Fibroblast of pulmonary artery (primary cell): ENCODE data around the gene CLN5.

Source experiments
- DNase-seq: peaks from one replicate; pipeline ENCODE4 v3.0.0-alpha.2; 2010; ENCODE audit warnings: low read depth
- H3K4me3 ChIP-seq: replicated peaks from 2 replicates; pipeline ENCODE4 v1.5.1; 2011; ENCODE audit warnings: low read depth, mild to moderate bottlenecking, control low read depth, low read length, moderate library complexity
- TF ChIP-seq, protein P1 (sequence below): IDR thresholded peaks from 2 replicates; pipeline ENCODE4 v1.5.1; 2011; ENCODE audit warnings: mild to moderate bottlenecking, control low read depth, low read length, inconsistent platforms; ENCODE audit errors: missing control alignments

Gene CLN5

DNA sequence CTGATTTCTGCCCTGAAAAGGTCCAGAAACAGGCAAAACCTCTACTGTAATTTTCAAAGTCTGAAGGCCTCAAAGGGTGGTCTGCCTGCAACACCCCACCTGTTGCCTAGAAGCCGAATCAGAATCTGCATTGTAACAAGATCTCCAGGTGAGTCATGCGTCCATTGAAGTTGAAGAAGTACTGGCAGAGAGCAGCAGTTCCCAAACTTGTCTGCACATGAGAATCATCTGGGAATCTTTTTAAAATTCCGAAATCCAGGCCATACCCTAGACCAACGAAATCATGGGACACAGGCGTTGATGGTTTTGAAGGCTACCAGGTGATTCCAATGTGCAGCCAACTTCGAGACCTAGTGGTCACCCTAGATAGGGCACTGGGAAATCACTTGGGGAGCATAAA, 16.0 kb upstream of the CLN5 start:
- DNase-seq: no peak
- no peak overlapping the region for H3K4me3 ChIP-seq
- TF ChIP-seq, protein P1, sequence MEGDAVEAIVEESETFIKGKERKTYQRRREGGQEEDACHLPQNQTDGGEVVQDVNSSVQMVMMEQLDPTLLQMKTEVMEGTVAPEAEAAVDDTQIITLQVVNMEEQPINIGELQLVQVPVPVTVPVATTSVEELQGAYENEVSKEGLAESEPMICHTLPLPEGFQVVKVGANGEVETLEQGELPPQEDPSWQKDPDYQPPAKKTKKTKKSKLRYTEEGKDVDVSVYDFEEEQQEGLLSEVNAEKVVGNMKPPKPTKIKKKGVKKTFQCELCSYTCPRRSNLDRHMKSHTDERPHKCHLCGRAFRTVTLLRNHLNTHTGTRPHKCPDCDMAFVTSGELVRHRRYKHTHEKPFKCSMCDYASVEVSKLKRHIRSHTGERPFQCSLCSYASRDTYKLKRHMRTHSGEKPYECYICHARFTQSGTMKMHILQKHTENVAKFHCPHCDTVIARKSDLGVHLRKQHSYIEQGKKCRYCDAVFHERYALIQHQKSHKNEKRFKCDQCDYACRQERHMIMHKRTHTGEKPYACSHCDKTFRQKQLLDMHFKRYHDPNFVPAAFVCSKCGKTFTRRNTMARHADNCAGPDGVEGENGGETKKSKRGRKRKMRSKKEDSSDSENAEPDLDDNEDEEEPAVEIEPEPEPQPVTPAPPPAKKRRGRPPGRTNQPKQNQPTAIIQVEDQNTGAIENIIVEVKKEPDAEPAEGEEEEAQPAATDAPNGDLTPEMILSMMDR: no peak

GRCh38 chr13:76976490-76976889, 15.4 kb upstream of the CLN5 start:
- TF ChIP-seq, protein P1: no peak
- no peak for DNase-seq
- H3K4me3 ChIP-seq: no peak overlapping the region

- DNase-seq: no peak
- H3K4me3 ChIP-seq: no peak overlapping the region
- TF ChIP-seq, protein P1: no peak
These were observed 15.0 kb upstream of the CLN5 start for GRCh38 chr13:76976929-76977328.

GRCh38 chr13:76980075-76980718, 11.7 kb upstream of the CLN5 start:
- peak; percentile 56 for DNase-seq
- H3K4me3 ChIP-seq: peak overlapping the region; percentile 44
- TF ChIP-seq, protein P1: peak; percentile 84

DNA sequence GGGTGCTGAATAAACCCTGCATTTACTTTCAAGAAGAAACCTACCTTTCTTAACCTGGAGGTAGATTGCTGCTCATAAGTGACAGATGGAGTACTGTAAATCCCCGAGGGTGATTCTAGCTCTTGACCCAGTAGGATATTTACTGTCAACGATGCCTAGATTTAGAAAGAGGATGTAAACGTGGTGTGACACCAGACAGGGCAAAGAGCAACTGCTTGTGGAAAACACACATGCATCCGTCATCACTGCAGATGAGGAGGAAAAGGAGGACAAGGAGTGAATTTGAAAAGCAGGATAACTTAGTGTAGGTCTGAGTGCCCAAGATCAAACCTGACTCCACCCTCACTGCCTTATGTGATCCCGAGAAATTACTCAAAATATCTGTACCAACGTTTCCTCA, 9.8 kb upstream of the CLN5 start:
- TF ChIP-seq, protein P1: no peak
- DNase-seq: no peak
- H3K4me3 ChIP-seq: no peak overlapping the region

DNA sequence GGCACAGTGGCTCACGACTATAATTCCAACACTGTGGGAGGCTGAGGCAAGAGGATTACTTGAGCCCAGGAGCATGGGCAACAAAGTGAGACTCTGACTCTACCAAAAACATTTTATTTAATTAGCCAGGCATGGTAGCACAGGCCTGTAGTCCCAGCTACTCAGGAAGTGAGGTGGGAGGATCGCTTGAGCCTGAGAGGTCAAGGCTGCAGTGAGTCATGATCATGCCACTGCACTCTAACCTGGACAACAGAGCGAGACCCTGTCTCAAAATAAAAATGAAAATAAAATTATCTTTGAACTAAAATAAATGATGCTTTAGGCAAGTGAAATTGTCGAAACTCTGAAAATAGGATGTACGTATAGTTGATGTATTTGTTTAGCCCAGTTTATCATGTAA, 8.2 kb upstream of the CLN5 start:
- H3K4me3 ChIP-seq: no peak overlapping the region
- DNase-seq: no peak
- TF ChIP-seq, protein P1: no peak

GRCh38 chr13:76991432-76991795, 467 bp upstream of the CLN5 start:
- TF ChIP-seq, protein P1: no peak
- H3K4me3 ChIP-seq: peak overlapping the region; percentile 91
- DNase-seq: no peak
